ENCODE measurements around the gene WDR59.

The WDR59 gene

GRCh38 chr16:74902161-74902560, 82.8 kb downstream of the WDR59 start:
- Histone ChIP-seq H3K36me3 (ENCODE audit: control insufficient read depth in 2 of 2, insufficient read depth in 1 of 2, low read length in 2 of 2) (peaks cover 0 to 55% of the 10 kb centered on the region in 2 experiments; a peak in 2 of 3 replicates), H3K9me3 (ENCODE audit: control insufficient read depth, insufficient read depth, low read depth, low read length) (no peaks in the 10 kb centered on the region), H3K4me1 (ENCODE audit: control insufficient read depth, insufficient read depth, low read length) (no peaks in the 10 kb centered on the region), H3K4me3 (ENCODE audit: low read depth, low read length) (no peak overlapping the region), H3K27ac (ENCODE audit: extremely low read depth, low read depth, low read length) (no peak overlapping the region)
- TF ChIP-seq PRDM1 (tag by site-specific recombination; IDR thresholded peaks at IDR 0.05) = no peak
- TF ChIP-seq ZFP3 (tag by site-specific recombination; IDR thresholded peaks at IDR 0.05; ENCODE audit: low read depth) = no peak
- TF ChIP-seq ZNF701 (tag by site-specific recombination; IDR thresholded peaks at IDR 0.05) = no peak
- ChIA-PET POLR2A (no interaction called here), CTCF (no interaction called here)

- TF ChIP-seq, protein P1, sequence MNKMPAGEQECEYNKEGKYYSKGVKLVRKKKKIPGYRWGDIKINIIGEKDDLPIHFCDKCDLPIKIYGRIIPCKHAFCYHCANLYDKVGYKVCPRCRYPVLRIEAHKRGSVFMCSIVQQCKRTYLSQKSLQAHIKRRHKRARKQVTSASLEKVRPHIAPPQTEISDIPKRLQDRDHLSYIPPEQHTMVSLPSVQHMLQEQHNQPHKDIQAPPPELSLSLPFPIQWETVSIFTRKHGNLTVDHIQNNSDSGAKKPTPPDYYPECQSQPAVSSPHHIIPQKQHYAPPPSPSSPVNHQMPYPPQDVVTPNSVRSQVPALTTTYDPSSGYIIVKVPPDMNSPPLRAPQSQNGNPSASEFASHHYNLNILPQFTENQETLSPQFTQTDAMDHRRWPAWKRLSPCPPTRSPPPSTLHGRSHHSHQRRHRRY (tag by site-specific recombination; IDR thresholded peaks at IDR 0.05) = no peak
- TF ChIP-seq, protein P2, sequence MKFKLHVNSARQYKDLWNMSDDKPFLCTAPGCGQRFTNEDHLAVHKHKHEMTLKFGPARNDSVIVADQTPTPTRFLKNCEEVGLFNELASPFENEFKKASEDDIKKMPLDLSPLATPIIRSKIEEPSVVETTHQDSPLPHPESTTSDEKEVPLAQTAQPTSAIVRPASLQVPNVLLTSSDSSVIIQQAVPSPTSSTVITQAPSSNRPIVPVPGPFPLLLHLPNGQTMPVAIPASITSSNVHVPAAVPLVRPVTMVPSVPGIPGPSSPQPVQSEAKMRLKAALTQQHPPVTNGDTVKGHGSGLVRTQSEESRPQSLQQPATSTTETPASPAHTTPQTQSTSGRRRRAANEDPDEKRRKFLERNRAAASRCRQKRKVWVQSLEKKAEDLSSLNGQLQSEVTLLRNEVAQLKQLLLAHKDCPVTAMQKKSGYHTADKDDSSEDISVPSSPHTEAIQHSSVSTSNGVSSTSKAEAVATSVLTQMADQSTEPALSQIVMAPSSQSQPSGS (tag by site-specific recombination; IDR thresholded peaks at IDR 0.05; ENCODE audit: low read depth) = 0 out of 2 replicates have a peak, but pooled peaks have one; percentile 24
- ChIA-PET POLR2A (interaction anchor here (0.7 kb wide), 1 partner anchor 722 kb away, joined by 5 read pairs; the partner anchor contains the start of gene ADAT1), CTCF (interaction anchor here (2.3 kb wide), 1 partner anchor 39 kb away, joined by 10 read pairs; no protein-coding TSS in a partner anchor)
- H3K4me3 ChIP-seq (ENCODE audit: low read depth, low read length) = no peak overlapping the region
- H3K36me3 ChIP-seq (ENCODE audit: control insufficient read depth in 2 of 2, insufficient read depth in 1 of 2, low read length in 2 of 2) = peaks cover 0 to 52% of the 10 kb centered on the region in 2 experiments; a peak in 2 of 3 replicates
- H3K4me1 ChIP-seq (ENCODE audit: control insufficient read depth, insufficient read depth, low read length) = no peaks in the 10 kb centered on the region
- no peak overlapping the region for H3K27ac ChIP-seq (ENCODE audit: extremely low read depth, low read depth, low read length)
- H3K9me3 ChIP-seq (ENCODE audit: control insufficient read depth, insufficient read depth, low read depth, low read length) = no peaks in the 10 kb centered on the region
Observed at GRCh38 chr16:74901606-74902005, 83.3 kb downstream of the WDR59 start.

DNA sequence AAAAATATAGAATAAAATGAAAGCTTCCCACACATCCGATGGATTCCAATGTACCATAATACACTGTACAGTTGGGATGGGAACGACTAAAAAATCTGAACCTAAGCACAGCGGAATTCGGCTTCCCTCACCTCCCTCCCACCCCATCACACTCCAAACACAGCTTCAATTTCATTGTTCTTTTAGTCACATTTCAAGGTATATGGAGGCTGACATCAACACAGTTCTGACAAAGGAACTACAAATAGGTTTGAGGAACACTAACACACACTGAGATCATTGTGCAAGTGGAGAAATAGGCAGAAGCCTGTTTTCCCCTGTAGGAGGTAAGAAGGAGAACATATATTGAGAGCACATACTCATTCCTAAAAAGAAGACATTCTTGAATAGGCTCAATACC, 85.1 kb downstream of the WDR59 start:
- no peak overlapping the region for H3K27ac ChIP-seq (ENCODE audit: extremely low read depth, low read depth, low read length)
- TF ChIP-seq, protein P3, sequence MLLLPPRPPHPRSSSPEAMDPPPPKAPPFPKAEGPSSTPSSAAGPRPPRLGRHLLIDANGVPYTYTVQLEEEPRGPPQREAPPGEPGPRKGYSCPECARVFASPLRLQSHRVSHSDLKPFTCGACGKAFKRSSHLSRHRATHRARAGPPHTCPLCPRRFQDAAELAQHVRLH (tag by site-specific recombination; IDR thresholded peaks at IDR 0.05) = no peak
- TF ChIP-seq ZNF121 (tag by site-specific recombination; IDR thresholded peaks at IDR 0.05) (no peak), PRDM4 (tag by site-specific recombination; IDR thresholded peaks at IDR 0.05) (no peak), YY1 (tag by site-specific recombination; IDR thresholded peaks at IDR 0.05) (no peak), KLF8 (tag by site-specific recombination; IDR thresholded peaks at IDR 0.05) (no peak), OSR2 (tag by site-specific recombination; IDR thresholded peaks at IDR 0.05) (no peak), ZNF433 (tag by site-specific recombination; IDR thresholded peaks at IDR 0.05; ENCODE audit: low read depth) (no peak), ZNF274 (IDR thresholded peaks at IDR 0.05; ENCODE audit: low read length) (no peak), ZNF274 (tag by site-specific recombination; IDR thresholded peaks at IDR 0.05; ENCODE audit: borderline replicate concordance) (no peak), ZSCAN23 (tag by site-specific recombination; IDR thresholded peaks at IDR 0.05) (no peak), ZEB2 (tag by site-specific recombination; IDR thresholded peaks at IDR 0.05) (no peak), GFI1B (tag by site-specific recombination; IDR thresholded peaks at IDR 0.05) (no peak)
- TF ChIP-seq, protein P4, sequence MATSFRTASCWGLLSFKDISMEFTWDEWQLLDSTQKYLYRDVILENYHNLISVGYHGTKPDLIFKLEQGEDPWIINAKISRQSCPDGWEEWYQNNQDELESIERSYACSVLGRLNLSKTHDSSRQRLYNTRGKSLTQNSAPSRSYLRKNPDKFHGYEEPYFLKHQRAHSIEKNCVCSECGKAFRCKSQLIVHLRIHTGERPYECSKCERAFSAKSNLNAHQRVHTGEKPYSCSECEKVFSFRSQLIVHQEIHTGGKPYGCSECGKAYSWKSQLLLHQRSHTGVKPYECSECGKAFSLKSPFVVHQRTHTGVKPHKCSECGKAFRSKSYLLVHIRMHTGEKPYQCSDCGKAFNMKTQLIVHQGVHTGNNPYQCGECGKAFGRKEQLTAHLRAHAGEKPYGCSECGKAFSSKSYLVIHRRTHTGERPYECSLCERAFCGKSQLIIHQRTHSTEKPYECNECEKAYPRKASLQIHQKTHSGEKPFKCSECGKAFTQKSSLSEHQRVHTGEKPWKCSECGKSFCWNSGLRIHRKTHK (tag by site-specific recombination; IDR thresholded peaks at IDR 0.05) = no peak
- ChIA-PET POLR2A (no interaction called here), CTCF (interaction anchor here (0.6 to 2.3 kb wide), 2 partner anchors 36 to 37 kb away, joined by 3 to 10 read pairs; no protein-coding TSS in a partner anchor)
- no peaks in the 10 kb centered on the region for H3K4me1 ChIP-seq (ENCODE audit: control insufficient read depth, insufficient read depth, low read length)
- no peaks in the 10 kb centered on the region for H3K9me3 ChIP-seq (ENCODE audit: control insufficient read depth, insufficient read depth, low read depth, low read length)
- H3K36me3 ChIP-seq (ENCODE audit: control insufficient read depth in 2 of 2, insufficient read depth in 1 of 2, low read length in 2 of 2) = peaks cover 0 to 56% of the 10 kb centered on the region in 2 experiments; a peak in 2 of 3 replicates
- H3K4me3 ChIP-seq (ENCODE audit: low read depth, low read length) = no peak overlapping the region

All from HEK293 (cell line).